ENCODE measurements around the gene FAM120B.
"Not testable (repeated sequence)": the region's sequence is repeated elsewhere in the genome, so short reads cannot be mapped to it uniquely, and the experiment has no call there.

FAM120B gene

DNA sequence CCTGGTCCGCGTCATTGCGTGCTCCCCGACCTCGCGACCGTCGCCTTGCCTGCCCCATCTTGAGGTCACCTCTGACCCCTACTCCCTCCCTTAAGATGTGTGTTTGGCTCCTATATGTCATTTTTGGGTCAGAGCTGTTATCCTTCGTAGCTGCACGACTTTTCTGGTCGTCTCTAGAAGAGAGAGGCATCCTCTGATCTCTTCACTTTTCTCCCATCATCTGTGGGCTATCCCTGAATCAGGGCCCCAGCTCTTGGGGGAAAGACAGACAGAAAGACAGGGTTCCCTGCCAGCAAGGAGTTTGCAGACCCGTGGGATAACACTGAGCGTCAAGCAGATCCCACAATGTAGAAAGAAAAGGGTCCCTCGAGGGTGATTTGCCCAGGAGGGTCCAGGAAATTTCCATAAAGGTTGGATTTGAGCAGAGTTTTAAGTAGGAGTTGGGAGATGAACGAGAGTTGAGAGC, 555 bp downstream of the FAM120B start:
- DNase-seq: no peak

DNA sequence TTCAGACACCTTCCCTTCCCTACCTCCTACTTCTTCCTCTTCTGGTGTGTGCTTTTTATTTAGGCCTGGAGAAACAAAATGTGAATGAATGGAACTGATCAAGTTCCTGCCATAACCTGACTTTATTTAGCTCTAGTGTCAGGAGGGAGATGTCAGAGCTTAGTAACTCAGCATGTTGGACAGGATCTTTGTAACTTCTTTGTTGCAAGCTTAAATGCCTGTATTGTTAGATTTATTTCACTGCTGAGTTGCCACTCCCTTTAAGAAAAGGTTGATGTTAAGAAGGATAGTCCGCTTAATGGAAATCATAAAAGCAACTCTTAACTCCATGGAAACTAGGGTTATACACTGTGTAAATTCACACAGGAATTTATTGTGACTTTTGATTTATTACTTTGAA, 2.2 kb downstream of the FAM120B start:
- no peak for DNase-seq

DNA sequence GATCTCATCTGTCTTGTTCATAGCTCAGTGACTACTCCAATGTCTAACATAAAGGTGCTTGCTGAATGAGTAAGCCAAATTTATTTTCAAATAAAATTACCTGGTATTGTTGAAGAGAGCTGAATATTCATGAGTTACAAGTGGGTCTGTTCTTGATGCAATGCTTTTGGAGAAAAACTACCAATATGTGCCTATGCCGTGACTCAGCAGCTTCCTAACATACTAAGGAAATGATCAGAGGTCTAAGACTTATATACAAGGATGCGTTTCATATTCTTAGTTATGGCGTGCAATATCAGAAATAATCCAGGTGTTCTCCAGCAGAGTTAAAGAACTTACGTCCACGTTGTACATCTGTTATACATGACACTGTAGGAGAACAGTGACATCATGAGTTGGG, 5.1 kb downstream of the FAM120B start:
- DNase-seq: no peak

DNA sequence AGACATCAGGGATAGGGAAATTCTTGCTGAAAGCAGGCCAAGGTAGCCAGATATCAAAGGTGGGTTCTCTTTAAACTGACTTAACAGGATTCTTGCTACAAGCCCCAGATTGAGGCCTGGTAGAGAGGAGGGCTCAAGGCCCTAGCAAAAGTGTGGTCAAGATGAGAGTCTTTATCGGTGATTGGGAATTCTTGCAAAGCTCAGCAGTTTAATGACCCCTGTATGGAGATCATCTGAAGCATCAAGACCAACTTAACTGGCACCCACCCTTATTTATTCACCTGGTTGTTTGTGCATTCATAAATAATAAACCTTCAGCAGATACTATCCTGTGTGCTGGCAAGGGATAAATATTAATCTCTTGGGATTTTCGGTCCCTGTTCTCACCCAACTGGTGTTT, 6.3 kb downstream of the FAM120B start:
- no peak for DNase-seq

DNA sequence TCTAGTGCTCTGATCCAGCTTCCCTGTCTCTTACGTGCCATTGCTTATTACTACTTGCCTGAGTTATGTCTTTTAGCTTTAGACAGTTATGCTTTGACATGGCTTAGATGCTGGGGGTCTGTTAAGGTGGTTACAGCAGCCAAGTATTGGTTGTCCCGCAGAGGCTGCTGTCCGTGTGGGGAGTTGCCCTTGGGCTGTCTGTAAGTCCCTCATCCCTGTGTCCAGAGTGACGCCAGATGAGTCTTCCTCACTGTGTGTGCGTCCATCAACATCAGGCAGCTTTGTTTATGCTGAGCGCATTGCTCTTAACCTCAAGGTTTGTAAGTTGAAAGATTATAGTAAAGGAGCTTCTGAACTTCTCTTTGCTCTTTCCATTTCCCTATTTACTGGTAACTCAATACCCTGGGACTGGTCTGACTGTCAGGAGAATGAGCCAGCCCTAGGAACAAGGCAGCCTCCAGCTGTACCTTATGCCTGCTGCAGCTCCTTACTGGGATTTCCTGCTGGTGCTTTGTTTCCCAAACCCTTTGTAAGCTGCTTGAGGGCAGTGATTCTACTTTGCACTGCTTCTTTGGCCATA, 7.2 kb downstream of the FAM120B start:
- DNase-seq: no peak

DNA sequence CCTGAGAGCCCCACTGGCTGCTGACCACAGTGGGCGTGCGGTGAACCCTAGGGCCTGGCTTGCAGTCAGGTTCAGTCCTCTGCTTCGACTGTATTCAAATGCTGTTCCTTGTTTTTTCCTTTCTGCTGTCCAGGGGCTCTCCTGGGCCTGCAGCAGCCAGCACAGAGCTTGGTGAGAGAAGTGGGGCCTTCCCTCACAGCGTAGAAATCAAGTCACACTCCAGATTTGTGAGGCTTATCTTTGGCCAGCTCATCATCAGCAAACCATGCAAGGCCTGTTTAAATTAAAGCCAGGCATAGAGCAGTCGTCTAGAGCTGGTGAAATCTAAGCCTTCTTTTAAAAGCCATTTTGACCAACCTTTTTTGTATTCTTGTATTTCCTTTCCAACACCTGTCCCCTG, 8.4 kb downstream of the FAM120B start:
- no peak for DNase-seq

DNA sequence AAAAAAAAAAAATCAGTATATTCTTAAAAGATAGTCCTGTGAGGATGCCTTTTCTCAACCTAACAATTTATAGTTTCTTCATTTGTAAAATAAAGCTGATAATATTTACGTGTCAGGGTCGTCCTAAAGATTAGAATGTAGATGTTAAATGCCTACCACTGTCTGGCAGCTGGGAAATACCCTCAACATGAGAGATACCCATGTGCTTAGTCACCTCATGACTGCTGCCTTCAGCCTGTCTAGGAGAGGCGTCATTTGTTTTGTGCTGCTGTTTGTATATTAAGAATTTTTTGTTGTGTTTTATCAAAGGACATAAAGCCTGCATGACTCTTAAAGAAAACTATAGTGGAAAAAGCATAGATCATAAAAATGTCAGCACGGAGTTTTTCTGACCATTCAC, 9.5 kb downstream of the FAM120B start:
- DNase-seq: no peak

DNA sequence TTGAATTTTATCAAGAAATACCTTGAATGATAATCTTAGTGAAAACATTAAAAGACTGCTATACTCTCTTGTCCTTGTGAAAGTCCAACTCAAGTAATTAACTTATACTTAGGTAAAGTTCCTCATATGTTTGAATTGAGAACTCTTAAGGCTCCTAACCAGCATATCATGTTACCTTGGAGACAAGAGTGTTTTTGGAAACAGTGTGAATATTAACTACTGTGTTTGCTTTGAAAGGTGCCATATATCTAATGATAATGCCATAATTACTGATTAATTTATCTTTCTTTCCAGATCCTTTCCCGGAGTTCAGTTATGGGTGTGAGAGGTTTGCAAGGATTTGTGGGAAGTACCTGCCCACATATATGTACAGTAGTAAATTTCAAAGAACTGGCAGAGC, 10.5 kb downstream of the FAM120B start:
- no peak for DNase-seq

DNA sequence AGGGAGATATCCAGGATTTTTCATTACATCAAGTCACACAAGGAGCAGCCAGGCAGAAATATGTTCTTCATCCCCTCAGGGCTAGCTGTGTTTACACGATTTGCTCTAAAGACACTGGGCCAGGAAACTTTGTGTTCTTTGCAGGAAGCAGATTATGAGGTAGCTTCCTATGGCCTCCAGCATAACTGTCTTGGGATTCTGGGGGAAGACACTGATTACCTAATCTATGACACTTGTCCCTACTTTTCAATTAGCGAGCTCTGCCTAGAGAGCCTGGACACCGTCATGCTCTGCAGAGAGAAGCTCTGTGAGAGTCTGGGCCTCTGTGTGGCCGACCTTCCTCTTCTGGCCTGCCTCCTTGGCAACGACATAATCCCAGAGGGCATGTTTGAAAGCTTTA, 11.2 kb downstream of the FAM120B start:
- no peak for DNase-seq

DNA sequence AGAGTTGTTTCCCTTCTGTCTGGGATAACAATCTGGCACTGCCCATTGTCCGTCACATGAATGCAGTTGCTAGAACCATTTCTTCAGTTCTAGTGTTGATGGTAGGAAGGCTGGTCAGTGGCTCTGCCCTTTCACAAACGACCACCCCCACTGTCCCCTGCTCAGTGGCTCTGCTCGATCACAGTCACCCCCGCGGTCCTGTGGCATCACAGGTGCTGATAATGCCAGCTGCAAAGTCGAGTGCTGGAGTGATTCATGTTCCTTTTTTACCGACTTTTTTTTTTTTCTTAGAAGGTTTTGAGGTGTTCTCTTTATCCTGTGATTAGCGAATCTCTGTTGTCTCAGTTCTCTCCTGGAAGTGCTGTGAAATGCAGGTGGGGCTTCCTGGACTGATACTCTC, 22.8 kb downstream of the FAM120B start:
- no peak for DNase-seq

DNA sequence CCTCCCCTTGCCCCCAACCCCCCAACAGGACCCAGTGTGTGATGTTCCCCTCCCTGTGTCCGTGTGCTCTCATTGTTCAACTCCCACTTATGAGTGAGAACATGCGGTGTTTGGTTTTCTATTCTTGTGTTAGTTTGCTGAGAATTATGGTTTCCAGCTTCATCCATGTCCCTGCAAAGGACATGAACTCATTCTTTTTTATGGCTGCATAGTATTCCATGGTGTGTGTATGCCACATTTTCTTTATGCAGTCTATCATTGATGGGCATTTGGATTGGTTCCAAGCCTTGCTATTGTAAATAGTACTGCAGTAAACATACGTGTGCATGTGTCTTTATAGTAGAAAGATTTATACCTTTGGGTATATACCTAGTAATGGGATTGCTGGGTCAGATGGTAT, 28.6 kb downstream of the FAM120B start:
- DNase-seq: not testable (repeated sequence)

DNA sequence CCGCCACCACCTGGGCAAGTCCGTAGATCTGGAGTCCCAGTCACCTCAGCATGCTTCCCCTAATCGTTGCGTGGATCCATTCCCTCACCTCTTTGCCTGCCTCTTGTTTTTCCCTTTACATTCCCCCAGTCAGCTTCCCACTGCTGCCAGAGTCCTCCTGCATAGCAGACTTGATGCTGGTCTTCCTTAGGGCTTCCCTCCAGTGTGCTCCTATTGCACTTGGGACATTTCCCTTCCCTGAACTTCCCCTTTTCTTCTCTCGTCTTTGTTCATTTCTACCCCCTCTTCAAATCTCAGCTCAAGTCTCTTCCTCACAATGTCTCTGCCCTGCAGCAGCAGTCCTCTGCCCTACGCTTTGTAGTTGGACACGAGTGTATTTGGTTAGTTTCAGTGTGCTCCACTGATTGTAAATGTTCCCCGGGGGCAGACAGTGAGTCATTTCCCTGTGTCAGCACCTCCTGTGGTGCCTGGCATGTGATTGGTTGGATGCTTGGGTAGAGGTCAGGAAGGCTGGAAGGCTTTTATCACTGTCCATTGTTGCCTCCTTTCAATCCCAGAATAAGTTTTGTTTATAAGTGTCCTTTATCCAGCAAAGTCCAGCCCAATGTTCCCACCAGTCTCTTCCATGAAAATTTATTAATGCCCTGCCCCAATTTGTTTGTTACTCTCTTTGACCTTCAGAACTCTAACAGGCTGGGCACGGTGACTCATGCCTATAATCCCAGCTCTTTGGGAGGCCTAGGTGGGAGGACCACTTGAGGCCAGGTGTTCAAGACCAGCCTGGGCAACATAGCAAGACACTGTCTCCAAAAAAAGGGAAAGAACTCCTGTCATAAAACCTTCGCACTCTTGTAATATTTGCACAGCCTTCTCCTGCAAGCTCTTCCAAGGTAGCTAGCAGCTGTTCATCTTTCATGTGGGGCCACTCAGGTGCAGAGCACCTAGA, 38.3 kb downstream of the FAM120B start:
- no peak for DNase-seq

DNA sequence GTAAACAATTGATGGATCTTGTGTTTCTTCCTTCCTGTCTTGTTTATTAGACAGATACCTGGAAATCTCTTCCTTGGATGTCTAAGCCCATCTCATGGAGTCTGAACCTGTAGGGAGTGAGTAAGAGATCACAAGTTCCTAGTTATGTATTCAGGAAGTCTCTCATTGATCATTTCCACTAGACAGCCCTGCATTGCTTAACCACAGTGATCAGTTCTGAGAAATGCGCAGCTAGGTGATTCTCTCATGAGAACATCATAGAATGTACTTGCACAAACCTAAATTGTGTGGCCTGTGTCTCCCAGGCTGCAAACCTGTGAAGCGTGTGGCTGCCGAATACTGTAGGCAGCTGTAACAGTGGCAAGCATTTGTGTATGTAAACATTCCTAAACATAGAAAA, 39.1 kb downstream of the FAM120B start:
- no peak for DNase-seq

DNA sequence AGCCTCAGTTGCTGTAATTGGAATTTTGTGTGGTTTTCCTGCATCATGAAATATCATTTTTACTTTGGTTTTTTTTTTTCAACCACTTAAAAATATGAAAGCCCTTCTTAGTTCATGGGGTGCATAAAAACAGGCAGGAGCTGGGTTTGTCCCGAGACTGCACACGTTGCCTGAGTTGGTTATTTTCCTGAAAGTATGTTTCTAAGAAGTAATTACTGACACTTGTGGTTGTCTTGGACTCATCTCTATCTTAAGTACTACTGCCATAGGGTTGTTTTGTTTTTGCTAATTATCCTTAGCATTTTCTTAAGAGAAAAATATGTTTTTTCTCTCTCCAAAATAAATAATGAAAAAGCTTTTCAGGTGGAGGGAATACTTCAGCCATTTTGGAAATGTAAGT, 40.1 kb downstream of the FAM120B start:
- DNase-seq: no peak

DNA sequence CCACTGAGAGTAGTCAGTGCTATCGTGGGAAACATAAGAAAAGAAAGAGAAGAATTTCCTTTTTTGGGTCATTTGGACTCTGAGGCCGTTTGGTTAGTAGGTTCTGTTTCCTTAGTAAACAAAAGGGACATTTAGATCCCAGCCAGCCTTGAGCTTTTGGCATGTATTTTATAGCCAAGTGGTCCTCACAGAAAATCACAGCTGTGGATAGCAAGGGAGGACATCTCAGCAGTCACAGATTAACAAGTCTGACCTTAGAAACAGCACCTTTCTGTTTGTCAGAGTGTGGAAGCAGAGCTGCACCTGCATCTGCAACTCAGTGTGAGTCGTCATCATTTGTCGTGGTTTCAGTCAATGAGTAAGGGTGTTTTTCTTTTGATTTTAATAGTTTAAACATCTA, 40.5 kb downstream of the FAM120B start:
- no peak for DNase-seq

DNA sequence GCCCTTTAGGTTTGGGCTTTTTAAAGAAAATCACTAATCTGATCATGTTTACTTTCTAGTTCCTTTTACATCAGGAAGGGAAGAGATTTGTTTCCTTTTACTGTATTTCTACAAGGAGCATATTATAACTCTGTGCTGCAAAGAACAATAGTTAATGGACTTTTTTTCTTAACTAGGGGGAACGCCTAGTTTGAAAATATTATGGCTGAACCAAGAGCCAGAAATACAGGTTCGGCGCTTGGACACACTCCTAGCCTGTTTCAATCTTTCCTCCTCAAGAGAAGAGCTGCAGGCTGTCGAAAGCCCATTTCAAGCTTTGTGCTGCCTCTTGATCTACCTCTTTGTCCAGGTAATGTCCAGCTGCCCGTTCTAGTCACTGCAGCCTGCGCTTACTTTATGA, 41.4 kb downstream of the FAM120B start:
- DNase-seq: no peak

DNA sequence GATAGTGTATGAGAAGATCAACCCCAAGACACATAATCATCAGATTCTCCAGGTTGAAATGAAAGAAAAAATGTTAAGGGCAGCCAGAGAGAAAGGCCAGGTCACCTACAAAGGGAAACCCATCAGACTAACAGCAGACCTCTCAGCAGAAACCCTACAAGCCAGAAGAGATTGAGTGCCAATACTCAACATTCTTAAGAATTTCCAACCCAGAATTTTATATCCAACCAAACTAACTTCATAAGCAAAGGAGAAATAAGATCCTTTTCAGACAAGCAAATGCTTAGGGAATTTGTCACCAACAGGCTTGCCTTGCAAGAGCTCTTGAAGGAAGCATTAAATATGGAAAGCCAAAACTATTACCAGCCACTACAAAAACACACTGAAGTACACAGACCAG, 44.9 kb downstream of the FAM120B start:
- DNase-seq: not testable (repeated sequence)

DNA sequence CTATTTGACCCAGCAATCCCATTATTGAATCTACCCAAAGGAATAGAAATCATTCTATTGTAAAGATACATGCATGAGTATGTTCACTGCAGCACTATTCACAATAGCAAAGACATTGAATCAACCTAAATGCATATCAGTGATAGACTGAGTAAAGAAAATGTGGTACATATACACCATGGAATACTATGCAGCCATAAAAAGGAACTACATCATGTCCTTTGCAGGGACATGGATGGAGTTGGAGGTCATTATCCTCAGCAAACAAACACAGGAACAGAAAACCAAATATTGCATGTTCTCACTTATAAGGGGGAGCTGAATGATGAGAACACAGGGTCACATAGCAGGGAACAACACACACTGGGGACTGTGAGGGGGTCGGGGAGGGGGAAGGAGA, 48.6 kb downstream of the FAM120B start:
- DNase-seq: not testable (repeated sequence)

DNA sequence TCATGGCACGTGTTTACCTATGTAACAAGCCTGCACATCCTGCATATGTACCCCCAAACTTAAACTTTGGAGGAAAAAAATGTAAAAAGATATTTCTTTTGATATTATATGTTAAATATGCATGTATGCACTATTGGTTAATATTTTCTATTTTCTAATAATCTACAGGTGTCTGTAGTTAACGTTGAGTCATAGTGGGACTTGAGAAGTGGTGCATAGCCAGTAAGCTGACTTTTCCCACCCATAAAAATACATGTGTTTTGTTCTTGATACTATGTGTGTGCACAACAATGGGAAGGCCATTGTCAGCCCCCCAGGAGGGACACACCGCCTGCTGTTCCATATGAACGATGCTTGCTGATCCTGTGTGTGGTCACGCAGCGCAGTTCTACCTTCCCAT, 49.1 kb downstream of the FAM120B start:
- DNase-seq: no peak

DNA sequence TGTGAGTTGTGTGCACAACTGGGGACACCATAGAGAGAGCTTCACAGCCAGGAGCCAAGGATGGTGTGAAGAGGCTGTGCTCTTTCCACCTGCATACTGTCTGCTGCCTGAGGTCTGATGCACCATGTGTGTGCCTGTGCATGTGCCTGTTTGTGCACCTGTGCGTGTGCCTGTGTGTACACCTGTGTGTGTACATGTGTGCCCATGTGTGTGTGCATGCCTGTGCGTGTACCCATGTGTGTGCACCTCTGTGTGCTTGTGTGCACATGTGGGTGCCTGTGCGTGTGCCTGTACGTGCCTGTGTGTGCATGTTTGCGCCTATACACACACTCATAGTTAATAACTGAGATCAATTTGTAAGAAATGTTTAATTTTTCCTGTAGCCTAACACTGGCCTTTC, 51.3 kb downstream of the FAM120B start:
- no peak for DNase-seq

DNA sequence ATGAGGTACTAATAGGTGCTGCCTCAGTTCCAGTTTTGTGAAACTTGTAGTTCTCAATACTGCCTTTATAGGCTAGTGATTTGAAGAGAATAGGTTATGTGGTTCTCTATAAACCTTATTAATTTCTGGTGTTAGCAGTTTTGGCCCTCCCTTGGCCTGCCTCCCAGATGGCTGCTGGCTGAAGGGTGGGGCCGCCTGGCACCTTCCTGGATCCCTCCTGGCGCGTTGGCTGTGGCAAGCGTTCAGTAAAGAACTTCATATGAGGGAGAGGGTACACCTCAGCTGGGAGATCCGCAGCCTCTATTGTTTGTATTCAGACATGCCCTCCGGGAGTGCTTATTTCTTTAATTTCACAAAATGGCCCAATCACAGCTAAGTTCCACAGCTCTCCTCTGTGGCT, 51.9 kb downstream of the FAM120B start:
- no peak for DNase-seq

DNA sequence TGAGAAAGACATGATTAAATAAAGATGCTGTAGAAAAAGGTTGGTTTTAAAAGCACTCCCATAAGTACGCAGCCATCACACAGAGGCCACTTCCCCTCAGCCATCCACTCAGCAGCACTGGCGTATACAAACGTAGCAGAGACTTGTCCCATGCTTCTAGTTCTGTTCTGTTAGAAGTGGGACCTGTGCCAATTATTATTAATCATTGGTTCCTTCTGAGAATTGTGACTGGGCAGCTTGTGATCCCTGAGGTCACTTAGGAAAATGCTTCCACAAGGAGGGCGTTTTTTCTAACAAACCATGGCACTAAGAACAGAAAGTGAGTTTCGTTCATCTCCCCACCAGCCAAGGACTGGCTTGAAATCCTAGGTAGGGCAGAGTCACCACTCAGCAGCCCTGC, 53.9 kb downstream of the FAM120B start:
- no peak for DNase-seq

DNA sequence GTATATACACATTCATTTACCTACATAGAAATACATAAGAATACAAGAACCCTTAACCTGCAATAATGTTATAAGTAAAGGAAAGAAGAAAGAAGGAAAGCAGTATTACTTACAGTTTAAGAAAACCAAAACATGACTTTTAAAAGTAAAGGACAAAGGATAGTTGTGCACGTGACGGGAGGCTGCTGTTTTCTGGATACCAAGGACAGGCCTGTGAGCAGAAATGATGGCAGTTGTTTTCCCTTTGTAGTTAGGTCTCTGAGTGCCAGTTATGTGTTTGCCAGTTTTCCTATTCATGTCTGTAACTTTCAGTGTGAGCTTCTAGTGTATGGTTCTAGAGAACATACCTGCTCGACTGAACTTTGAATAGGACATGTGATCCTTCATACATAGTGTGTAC, 54.8 kb downstream of the FAM120B start:
- no peak for DNase-seq

DNA sequence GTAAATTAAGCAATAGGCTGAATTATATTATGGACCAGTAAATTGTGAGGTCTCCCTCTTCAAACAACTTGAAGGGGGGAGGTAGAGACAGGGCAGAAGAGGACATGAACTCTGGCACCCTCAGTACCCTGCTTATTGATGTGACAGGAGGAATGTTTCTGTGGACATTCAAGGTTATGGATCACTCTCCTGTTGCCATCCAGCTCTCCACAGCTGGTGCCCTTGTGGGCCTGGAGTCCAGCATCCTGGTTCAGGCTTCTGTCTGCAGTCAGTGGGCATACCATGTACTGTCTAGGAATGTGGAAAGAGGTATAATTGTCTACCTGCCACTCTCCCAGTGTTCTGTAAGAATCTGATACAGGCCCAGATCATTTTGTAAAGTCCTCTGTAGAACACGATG, 55.6 kb downstream of the FAM120B start:
- no peak for DNase-seq

DNA sequence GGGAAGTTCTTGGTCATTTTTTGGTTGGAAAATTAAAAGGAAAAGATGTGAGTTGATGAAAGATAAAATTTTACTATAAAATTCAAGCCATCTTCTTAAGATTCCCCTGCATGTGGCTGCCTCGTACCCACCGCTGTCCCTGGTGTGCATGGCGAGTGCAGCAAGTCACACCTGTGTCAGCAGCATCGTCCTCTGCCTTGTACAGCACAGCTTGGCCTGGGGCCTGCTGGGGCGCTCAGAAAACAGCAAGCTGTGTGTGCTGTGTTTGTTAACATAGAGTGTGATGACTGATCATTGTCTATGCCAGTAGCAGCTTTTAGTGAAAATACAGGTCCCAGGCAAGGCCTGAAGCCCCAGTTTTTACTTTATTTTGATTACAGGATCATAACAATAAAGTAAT, 56.7 kb downstream of the FAM120B start:
- no peak for DNase-seq

All from NCI-H1930 (cell line).